NB4 (cell line): Measurements from ENCODE around the gene NRGN.

ENCODE experiments used
- DNase-seq: peaks from one replicate; pipeline ENCODE4 v3.0.0; 2010; ENCODE audit warnings: low read depth
- H3K4me3 ChIP-seq: one replicate; pipeline ENCODE4 v1.5.1; 2011; ENCODE audit warnings: mild to moderate bottlenecking, low read depth, low read length, moderate library complexity
- MYC ChIP-seq: IDR thresholded peaks from 2 replicates; pipeline ENCODE4 v1.6.1; 2011; ENCODE audit warnings: low read depth, low read length
- POLR2A ChIP-seq: IDR thresholded peaks from 2 replicates; pipeline ENCODE4 v1.6.1; 2011; ENCODE audit warnings: mild to moderate bottlenecking; ENCODE audit not compliant: insufficient read length; ENCODE audit errors: extremely low read depth
- TF ChIP-seq, protein P1 (sequence below): IDR thresholded peaks from 2 replicates; pipeline ENCODE4 v1.6.1; 2011; ENCODE audit warnings: low read depth, low read length
- TF ChIP-seq, protein P2 (sequence below): IDR thresholded peaks from one replicate; pipeline ENCODE4 v1.5.1; 2012; ENCODE audit warnings: low read depth, low read length

The NRGN gene

DNA sequence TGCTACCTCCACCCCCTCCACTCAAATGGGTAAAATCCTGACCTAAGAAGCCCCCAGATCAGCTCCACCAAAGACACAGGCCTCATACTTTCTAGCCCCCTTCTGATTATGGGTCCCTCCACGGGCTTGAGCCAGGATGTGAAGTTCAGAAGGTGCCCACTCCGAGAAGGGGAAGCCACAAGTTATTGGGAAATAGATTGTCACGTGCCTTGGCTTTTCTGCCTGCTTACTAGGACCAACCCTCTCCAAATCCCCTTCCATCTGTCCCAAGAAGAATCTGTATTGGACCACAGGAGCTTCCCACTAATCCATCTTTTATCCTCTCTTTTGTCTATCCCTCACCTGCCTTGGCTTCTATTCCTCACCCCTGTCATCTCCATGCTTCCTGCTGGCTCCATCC, 3.0 kb upstream of the NRGN start:
- no peak overlapping the region for H3K4me3 ChIP-seq

DNA sequence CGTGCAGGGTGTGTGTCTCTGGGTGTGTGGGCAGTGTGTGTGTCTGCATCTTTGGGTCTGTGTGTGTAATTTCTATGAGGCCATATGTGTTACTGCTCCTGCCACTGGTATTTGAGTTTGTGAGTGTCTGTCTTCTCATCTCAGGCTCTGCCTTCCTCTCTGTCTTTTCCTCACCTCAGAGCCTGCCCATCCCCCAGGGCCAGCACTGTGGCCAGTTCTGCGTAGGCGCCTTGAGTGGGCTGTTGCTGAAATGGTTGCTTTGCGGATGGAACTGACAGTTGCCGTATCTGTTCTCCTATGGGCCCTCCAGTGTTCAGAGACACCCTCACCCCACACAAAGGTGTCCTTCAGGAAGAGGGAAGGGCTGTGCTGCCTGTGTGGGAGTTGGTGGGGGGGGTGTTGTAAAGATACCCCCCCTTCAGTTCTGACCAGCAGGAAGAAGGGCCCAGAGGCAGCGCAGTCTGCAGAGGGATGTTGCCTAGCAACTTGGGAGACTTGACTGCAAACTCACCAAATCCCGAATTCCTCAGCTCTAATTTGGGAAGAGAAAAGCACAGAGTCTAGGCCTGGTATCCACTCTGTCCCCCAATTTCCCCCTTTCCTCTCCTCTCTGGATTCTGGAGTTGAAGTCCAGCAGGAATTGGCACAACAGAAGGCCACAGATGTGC, 2.0 kb upstream of the NRGN start:
- no peak overlapping the region for H3K4me3 ChIP-seq
- no peak for TF ChIP-seq POLR2A
- TF ChIP-seq, protein P1, sequence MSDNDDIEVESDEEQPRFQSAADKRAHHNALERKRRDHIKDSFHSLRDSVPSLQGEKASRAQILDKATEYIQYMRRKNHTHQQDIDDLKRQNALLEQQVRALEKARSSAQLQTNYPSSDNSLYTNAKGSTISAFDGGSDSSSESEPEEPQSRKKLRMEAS = no peak
- no peak for TF ChIP-seq MYC
- TF ChIP-seq, protein P2, sequence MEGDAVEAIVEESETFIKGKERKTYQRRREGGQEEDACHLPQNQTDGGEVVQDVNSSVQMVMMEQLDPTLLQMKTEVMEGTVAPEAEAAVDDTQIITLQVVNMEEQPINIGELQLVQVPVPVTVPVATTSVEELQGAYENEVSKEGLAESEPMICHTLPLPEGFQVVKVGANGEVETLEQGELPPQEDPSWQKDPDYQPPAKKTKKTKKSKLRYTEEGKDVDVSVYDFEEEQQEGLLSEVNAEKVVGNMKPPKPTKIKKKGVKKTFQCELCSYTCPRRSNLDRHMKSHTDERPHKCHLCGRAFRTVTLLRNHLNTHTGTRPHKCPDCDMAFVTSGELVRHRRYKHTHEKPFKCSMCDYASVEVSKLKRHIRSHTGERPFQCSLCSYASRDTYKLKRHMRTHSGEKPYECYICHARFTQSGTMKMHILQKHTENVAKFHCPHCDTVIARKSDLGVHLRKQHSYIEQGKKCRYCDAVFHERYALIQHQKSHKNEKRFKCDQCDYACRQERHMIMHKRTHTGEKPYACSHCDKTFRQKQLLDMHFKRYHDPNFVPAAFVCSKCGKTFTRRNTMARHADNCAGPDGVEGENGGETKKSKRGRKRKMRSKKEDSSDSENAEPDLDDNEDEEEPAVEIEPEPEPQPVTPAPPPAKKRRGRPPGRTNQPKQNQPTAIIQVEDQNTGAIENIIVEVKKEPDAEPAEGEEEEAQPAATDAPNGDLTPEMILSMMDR = no peak
- no peak for DNase-seq

More for the DNA sequence above, 3.0 kb upstream of the NRGN start:
- DNase-seq = peak; percentile 71
- TF ChIP-seq, protein P1 = peak; percentile 93
- TF ChIP-seq POLR2A (no peak), MYC (no peak)
- TF ChIP-seq, protein P2 = no peak

DNA sequence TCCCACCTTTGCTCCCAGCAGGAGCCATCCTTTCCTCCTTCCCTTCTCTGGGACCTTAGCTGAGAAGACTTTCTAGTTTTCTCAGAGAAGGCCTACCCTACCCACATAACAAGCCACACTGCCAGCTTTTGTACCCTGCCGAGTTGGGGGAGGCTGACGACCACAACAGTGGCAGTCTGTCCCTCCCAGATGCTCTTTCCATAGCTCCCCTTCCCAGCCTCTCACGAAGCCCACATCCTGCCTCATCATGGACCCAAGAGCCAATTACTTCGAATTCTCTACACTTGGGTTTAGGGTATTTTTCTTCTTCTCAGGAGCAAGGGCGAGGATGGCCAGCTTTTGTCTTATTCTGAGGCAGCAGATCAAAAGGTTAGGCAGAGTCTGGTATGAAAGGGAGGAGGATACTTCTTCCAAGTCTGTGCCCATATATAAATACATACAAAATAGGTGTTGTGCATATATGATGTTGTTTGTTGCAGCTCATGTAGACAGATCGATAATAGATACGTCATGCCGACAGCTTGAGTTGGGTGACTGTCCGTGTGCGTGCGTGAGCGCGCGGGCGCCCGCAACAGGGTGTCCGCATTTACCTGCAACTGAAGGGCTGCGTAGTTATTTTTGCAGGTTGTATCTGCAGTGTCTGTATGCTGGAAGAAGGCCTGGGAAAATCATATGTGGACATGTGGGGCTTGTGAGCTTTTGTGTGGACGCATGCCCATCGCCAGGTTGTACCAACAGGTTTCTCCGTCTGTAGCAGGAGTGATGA, 846 bp upstream of the NRGN start:
- no peak overlapping the region for H3K4me3 ChIP-seq
- TF ChIP-seq, protein P2 = no peak
- TF ChIP-seq POLR2A (no peak), MYC (no peak)
- TF ChIP-seq, protein P1 = no peak
- no peak for DNase-seq

DNA sequence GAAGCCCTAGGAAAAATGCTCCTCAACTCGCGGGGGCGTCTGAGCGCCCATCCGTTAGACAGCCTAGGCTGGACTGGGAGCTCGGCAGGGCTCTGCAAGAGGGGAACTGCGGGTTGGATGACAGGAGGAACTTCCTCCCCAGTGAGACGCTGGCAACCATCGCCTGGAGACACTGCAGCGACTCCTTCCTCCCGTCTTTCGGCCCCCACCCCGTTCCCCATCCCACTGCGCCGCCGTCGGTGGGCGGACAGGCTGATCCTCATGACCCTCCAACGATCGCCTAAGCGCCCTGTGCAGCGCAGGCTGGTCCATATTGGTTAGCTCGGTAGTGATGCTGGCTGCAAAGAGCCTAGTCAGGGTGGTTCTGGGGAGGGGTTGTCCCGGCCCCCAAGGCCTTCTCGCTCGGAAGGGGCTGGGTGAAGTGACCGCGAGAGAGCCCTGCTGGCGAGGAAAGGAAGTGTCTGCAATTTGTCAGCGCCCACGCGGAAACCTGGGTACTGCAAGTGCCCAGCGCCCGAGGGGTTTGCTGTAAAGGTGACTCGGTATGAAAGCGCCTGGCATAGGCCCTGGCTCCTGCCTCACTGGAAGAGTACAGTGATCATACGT, 638 bp downstream of the NRGN start:
- no peak for TF ChIP-seq MYC
- TF ChIP-seq, protein P1 = no peak
- TF ChIP-seq, protein P2 = no peak
- no peak for TF ChIP-seq POLR2A
- DNase-seq = peak; percentile 63
- H3K4me3 ChIP-seq = peak overlapping the region; percentile 42

DNA sequence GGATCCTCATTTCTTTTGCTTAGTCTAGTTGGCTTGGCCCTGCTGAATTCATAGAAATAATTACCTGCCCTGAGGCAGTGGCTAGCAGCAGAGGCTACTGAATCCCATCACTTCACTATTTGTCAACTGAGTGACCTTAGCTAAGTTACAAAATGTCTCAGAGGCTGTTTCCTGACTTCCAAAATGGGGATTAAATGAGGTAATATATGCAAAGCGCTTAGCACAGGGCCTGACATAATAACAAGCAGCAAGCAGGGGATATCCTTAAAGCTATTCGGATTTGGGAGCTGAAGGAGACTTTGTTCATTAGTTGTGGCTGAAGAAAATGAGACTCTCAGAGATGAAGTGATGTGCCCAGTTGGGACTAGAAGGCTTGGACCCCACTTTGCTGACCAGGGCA, 2.8 kb downstream of the NRGN start:
- TF ChIP-seq, protein P2 = no peak
- no peak for TF ChIP-seq MYC
- TF ChIP-seq POLR2A = no peak
- TF ChIP-seq, protein P1 = no peak
- H3K4me3 ChIP-seq = no peak overlapping the region
- no peak for DNase-seq
